DND-41 (cell line): Measurements from ENCODE around the gene MRE11.

ENCODE experiments used
- EZH2 ChIP-seq: IDR thresholded peaks from 3 replicates; pipeline ENCODE4 v1.6.1; 2012; ENCODE audit warnings: borderline replicate concordance, low read depth, mild to moderate bottlenecking, moderate library complexity, low read length, inconsistent platforms; ENCODE audit not compliant: severe bottlenecking
- TF ChIP-seq, protein P1 (sequence below): IDR thresholded peaks from 2 replicates; pipeline ENCODE4 v1.5.1; 2012; ENCODE audit warnings: borderline replicate concordance, low read length, moderate library complexity, mild to moderate bottlenecking; ENCODE audit not compliant: poor library complexity, severe bottlenecking; ENCODE audit errors: extremely low read depth

DNA sequence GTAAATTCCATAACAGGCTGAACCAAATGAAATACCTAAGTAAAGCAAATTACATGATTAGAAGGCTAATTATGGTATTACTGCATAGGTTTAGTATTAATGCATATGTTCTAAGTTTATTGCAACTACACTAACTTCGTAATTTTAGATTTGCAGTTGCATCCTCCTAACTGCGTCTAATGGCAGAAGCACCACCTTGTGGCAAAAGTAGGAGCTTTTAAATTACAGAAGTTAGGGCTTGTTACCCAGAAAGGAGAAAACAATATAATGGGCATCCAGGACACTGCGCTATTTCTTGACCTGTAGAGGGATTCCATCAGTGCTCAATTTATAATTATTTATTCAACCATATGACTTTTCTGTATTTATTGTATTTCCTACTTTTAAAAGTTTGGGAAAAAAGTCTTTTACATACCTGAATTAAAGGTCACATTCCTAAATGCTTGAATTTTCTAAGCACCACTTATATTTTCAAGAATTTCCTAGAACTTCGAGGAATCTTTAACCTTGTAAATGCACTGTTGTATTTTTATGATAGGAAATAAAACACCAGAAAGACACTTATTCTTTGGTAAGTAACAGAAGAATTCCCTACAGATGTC is 76.2 kb downstream of the MRE11 start:
- TF ChIP-seq, protein P1, sequence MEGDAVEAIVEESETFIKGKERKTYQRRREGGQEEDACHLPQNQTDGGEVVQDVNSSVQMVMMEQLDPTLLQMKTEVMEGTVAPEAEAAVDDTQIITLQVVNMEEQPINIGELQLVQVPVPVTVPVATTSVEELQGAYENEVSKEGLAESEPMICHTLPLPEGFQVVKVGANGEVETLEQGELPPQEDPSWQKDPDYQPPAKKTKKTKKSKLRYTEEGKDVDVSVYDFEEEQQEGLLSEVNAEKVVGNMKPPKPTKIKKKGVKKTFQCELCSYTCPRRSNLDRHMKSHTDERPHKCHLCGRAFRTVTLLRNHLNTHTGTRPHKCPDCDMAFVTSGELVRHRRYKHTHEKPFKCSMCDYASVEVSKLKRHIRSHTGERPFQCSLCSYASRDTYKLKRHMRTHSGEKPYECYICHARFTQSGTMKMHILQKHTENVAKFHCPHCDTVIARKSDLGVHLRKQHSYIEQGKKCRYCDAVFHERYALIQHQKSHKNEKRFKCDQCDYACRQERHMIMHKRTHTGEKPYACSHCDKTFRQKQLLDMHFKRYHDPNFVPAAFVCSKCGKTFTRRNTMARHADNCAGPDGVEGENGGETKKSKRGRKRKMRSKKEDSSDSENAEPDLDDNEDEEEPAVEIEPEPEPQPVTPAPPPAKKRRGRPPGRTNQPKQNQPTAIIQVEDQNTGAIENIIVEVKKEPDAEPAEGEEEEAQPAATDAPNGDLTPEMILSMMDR = peak; percentile 56
- no peak for TF ChIP-seq EZH2
